HL-60/S4 treated with retinoic acid at 250 ng/mL for 4 days and 3 days (cell line): ENCODE data around the gene NUB1.
"Not testable (repeated sequence)": the region's sequence is repeated elsewhere in the genome, so short reads cannot be mapped to it uniquely, and the experiment has no call there.

Experiments used
- in situ Hi-C: fragments of 300-500 bp; cut with MboI; formaldehyde crosslinking; loops from 2 replicates; pipeline ENCODE4 v1.7.0; 2022; ENCODE audit warnings: low sequenced_read_pairs

The NUB1 gene, protein sequence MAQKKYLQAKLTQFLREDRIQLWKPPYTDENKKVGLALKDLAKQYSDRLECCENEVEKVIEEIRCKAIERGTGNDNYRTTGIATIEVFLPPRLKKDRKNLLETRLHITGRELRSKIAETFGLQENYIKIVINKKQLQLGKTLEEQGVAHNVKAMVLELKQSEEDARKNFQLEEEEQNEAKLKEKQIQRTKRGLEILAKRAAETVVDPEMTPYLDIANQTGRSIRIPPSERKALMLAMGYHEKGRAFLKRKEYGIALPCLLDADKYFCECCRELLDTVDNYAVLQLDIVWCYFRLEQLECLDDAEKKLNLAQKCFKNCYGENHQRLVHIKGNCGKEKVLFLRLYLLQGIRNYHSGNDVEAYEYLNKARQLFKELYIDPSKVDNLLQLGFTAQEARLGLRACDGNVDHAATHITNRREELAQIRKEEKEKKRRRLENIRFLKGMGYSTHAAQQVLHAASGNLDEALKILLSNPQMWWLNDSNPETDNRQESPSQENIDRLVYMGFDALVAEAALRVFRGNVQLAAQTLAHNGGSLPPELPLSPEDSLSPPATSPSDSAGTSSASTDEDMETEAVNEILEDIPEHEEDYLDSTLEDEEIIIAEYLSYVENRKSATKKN

DNA sequence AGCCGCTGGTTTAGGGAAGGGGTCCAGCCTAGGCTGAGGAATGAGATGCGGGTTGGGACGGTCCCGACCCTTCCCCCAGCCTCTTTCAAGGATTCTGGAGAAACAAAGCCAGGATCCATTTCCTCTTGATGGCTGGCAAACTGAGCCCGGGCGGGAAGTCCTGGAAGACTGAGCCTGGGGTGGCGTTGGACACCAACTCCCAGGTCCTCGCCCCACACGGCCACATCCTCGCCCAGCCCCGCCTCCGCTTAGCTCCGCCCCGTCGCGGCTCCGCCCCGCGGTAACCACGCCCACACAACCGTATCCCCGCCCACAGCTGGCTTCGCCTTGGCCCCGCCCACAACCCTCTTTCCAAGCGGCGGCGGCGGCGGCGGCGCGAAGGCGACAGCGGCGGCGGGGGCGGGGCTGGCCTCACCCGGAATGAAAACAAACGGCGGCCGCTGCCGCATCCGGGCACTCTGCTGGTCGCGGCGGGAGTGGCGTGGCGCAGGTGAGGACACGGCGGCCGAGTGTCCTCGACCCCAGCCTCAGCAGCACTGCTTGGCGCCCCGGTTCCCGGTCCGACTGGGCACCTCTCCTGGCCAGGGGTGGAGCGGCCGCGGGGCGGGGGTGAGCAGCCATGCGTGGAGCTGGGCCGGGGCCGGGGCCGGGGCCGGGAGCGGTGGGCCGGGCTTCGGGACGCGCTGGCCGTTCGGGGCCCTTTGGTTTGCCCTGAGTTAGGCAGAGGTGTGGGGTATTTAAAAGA, at the start of gene NUB1:
Gene NUB1 (plus strand): TSS at position 456 of the 745 bp plus-strand sequence. CDS start 3,538 bp downstream, outside the sequence.
- in situ Hi-C loops: no loop called here

DNA sequence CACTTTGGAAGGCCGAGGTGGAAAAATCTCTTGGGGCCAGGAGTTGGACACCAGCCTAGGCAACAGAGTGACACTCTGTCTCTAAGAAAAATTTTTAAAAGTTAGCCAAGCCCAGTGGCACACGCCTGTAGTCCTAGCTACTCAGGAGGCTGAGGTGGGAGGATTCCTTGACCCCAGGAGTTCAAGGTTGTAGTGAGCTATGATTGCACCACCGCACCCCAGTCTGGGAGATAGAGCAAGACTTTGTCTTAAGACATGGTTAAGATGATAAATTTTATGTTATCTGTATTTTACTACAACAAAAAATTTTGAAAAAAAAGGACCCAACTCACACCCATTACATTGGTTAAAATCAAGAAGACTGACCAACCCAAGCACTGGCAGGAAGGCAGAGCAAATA, 48.8 kb upstream of the NUB1 start:
- in situ Hi-C loops: no loop called here

DNA sequence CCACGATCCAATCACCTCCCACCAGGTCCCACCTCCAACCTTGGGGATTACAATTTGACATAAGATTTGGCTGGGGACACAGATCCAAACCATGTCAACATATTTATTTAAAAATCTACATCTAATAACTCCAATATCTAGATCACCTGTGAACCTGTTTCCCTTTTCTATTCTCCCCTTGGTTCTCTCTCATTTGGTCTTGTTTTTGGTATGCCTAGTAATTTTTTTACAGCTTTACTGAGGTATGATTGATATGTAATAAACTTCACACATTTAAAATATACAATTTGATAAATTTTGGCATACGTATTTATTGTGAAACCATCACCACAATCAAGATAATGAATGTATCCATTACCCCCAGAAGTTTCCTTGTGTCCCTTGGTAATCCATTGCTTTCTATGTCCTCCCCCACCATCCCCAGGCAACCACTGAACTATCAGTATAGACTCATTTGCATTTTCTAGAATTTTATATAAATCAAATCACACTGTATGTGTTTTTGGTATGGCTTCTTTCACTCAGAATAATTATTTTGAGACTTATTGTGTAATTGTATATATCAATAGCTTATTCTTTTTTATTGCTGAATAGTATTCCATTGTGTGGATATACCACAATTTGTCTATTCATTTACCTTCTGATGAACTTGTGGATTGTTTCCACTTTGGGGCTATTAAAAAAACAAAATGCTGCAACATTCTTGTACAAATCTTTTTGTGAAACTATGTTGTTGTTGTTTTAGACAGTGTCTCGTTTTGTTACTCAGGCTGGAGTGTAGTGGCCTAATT, 45.2 kb upstream of the NUB1 start:
- in situ Hi-C loops: no loop called here

DNA sequence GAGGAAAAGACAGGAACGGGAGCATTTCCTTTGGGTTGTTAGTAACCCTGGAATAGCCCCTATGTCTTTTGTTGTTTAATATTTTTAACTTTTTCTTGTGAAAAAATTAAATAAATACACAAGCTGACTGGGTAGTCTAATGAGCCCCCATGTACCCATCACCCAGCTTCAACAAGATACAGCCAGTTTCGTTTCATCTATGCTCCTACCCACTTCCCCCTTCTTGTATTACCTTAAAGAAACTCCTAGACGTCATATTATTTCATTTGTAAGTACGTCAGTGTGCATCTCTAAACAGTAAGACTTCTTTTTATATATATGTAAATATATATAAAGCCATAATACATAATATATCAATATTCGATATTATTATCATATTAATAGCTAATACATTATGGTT, 42.8 kb upstream of the NUB1 start:
- in situ Hi-C loops: no loop called here

DNA sequence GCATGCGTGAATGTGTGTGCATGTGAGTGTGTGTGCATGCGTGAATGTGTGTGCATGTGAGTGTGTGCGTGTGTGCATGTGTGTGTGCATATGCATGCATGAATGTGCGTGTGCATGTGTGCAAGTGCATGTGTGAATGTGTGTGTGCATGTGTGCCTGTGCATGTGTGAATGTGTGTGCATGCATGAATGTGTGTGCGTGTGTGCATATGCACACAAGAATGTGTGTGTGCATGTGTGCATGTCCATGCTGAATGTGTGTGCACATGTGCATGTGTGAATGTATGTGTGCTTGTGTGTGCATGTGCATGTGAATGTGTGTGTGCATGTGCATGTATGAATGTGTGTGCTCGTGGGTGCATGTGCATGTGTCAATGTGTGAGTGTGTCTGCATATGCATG, 42.1 kb upstream of the NUB1 start:
- in situ Hi-C loops: no loop called here

DNA sequence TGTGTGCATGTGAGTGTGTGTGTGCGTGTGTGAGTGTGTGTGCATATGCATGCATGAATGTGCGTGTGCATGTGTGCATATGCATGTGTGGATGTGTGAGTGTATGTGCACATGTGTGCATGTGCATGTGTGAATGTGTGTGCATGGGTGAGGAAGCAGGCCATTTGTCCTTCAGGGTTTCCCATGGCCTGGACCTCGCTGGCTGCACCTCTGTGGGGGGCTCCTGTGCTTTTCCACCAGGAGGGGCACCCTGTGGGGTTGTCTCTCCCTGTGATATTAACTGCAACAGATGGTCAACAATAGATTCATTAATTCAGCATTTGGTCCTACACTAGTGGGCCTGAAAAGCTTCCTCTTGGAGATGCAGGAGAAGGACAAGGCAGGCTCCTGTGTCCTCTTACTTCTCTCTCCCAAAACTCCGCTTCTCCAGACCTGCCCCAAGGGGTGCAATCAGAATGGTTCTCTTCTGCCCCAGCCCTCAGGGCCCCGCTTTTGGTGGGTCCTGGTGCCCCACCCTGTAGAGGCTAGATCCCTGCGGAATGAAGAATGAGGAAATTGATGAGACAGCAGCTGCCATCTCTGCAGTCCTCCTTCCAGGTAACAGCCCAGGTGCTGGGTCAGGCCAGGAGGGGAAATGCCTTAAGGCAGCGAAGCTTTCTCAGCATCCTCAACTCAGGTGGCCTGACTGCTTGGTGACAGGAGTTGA, 41.5 kb upstream of the NUB1 start:
- in situ Hi-C loops: no loop called here

DNA sequence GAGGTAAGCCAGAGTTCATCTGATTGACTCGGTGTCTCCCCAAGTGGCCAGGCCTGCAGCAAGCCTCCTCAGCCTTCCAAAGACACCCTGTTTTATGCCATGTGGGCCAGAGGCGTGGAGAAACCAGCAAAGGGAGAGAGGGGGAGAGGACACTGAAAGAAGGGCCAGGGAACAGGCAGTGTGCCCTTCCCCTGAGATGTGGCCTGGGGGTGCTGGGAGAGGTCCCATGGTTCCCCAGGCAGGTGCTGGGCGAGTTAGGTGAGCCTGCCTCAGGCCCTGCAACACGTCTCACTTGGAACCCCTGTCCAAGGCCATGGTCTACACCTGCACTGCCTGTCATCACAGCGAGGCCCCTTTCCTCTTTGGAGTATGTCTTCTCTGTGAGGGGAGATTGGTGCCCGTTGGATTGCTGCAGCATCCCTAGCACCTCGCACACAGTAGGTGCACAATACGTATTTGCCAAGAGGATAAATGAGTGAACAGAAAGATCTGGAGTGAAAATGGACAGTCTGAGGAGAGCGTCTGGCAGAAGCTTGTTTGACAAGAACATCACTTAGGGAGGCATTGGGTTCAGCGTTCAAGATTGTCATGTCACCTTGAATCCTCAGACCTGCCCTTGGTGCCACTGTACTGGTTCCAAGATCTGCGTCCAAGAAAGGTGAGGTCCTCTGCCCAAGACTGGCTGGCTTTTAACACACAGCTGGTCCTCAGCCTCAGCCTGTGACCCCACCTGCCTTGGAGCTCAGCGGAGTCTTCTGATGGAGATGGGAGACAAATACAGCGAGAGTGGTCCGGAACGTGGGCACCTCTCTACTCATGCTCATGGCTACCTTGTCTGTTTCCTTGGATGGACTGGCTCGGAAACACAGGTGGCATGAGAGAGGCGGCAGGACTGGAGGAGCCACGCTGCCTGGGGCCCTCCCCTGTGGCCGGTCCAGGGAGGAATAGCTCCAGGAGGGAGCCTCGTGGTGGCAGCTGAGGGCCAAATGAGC, 39.8 kb upstream of the NUB1 start:
- in situ Hi-C loops: no loop called here

DNA sequence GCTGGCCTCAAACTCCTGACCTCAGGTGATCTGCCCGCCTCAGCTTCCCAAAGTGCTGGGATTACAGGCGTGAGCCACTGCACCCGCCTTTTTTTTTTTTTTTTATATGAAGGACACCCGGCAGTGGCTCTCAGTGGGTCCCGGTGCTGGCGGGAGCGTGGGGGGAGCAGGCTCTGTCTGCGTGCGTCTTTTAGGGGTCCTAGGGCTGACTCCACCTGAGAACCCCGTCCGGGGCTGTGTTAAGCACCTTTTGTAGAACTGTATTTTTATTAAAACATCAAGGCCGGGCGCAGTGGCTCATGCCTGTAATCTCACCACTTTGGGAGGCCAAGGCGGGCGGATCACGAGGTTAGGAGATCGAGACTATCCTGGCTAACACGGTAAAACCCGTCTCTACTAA, 37.4 kb upstream of the NUB1 start:
- in situ Hi-C loops: not testable (repeated sequence)

DNA sequence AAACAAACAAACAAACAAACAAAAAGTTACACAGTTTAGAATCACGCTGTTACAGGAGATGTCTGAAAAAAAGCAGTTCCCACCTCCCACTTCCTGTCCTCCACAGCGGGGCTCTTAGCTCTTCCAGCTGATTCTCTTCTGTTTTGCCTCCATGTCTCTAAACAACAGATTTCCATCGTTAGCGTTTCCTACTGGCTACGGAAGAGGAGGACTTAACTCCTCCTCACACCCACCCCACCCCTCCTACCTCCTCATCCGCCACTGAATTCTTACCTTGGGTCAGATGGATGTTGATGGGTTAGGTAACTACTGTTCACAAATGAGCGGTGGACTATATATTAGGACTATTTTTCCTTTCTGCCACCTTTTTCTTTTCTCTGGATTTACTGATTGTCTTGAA, 36.8 kb upstream of the NUB1 start:
- in situ Hi-C loops: no loop called here

DNA sequence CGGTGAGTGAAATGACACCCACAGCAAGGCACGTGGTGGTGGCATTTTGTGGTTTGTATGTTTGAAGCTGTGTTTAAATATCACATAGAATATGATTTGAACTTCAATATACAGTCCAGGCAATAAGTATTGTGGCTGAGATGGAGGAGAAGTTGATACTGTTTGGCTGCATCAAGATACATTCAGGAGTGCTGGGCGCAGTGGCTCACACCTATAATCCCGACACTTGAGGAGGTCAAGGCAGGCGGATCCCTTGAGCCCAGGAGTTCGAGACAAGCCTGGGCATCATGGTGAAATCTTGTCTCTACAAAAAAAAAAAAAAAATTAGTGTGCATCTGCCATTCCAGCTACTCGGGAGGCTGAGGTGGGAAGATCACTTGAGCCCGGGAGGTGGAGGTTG, 35.2 kb upstream of the NUB1 start:
- in situ Hi-C loops: no loop called here

DNA sequence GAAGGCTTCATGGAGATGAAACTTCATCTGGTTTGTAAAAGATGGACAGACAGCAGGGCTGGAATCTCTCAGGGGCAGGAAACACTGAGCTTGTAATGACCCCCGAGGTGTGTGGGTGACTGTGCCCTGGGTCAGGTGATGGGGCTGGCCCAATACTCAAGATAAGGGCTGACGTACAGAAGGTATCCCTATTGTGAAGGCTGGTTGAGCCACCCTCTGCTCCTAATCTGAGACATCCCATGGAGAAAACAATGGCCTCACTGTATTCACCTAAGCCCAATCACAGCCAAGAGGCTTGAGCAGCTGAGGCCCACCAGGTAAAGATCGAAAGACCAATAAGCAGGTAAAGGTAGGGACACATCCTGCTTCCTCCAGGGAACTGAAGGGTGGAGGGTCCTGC, 34.8 kb upstream of the NUB1 start:
- in situ Hi-C loops: no loop called here

DNA sequence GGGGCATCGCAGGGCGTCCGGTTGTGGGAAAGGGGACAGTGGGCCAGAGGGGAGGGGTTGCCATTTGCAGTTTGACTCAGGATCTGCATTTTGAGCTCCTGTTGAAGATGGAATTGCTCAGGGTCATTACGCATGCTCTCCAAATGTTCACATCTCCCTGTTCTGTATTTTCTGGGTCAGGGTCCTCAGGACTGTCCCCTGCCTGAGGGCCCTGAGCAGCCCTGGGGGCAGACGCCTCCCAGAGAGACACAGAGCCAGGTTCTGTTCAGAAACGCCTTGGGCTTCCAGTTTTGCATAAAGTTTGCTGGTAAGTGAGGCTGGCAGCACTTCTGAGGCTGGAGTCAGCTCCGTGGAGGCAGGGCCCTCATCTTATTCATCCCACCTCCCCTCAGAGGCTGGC, 34.1 kb upstream of the NUB1 start:
- in situ Hi-C loops: no loop called here

DNA sequence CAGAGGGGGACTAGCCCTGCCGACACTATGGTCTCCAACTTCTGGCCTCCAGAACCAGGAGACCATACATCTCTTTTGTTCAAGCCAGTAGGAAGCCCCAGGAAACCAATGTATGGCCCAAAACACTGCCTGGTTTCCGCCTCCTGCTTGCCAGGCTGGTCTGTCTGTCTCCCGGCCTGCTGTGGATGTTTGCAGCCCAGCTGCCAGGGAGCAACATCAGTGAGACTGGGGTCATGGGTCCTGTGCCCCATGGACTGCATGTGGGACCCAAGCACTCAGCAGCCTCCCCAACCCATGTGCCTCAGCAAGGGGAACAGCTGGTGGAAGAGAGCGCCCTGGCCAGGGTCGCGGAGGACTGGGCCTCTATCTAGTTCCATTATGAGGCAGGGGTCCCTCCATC, 33.4 kb upstream of the NUB1 start:
- in situ Hi-C loops: no loop called here

DNA sequence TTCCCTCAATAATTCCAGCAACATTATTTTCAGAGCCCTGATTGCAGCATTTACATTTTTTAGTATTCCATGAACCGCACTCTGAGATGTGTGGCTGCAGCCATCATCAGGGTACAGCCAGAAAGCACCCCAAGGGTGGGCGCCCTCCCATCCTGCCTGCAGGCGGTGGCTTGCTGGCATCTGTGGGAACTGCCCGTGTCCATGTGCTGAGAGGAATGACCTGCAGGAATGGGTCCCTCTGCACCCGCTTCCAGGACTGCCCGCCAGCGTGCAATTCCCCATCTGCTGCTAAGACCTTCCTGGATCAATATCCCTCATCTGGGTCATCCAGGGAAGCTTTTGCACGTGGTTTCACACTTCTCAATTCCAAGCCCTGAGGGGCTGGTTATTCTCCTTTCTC, 32.8 kb upstream of the NUB1 start:
- in situ Hi-C loops: no loop called here

DNA sequence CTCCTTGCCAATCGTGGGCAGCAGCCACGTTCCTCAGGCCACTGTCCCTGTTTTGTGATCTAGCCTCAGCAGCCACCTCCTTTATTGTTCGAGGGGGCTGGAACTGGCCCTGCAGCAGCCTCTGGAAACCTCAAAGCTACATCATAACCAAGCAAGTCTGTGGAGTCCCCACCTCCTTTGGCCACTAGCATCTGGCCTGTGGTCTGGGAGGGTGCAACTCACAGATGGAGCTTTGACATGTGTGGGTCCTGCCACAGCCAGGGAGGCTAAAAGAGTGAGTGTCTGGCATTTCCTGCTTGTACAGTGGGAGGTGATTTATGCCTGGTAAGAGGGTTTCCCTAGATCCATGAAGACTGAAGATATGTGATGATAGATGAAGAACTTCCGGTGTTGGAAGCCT, 32.3 kb upstream of the NUB1 start:
- in situ Hi-C loops: no loop called here

DNA sequence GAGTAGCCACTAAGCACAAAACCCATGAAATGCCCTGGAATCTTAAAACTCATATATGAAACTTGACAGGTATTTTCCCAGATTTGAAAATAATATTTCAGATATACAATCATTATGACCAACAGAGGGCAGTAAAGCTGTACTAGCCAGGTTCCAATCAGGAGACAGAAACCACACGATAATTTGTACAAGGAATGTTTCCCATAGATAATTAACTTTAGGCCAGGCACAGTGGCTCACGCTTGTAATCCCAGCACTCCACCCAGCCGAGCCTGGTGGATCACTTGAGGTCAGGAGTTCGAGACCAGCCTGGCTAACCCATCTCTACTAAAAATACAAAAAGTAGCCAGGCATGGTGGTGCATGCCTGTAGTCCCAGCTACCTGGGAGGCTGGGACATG, 31.0 kb upstream of the NUB1 start:
- in situ Hi-C loops: no loop called here

DNA sequence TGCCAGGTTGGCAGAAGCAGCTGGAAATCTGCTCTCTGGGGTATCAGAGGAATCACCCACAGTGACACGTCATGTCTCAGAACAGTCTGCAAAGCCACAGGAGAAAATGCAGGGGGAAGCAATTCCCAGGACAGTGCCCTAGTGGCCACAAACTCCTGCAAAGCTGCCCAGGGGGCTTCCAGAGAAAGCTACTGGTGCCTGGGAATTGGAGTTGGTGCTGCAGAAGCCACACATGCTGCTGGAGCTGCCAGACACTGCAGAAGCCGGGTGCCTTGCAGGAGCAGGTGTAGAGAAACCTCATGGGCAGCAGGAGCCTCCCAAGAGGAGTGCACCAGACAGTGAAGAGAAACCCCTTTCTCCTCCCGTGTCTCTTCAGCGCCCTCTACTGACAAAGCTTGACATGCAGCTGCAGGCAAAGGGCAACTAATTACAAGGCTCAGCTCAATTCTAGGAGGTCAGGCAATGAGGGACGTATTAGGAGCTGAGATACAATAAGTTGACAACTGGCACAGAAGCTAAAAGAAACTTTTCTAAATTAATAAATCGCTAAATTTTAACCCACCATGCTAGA, 30.2 kb upstream of the NUB1 start:
- in situ Hi-C loops: no loop called here

DNA sequence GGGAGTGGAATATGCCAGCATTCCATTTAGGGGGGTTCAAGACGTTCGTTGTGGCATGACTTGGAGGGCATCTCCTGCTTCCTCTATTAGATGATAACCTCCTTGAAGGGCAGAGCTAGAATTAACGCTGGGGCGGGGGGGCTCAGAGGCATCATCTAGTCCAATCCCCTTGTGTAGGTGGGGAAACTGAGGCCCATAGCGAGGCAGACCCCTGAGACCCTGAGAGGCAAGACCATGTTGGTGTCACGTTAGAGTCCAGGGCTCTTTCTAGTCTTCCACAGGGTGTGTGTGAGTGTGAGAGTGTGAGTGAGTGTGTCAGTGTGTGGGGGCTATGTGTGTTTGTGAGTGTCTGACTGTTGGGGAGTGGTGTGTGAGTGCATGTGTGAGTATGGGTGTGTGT, 29.3 kb upstream of the NUB1 start:
- in situ Hi-C loops: no loop called here
